HepG2 (cell line): ENCODE measurements around the gene LARP4. TPM values are rescaled to one million over a fixed set of nuclear protein-coding genes. Genes with fewer than 3 reads are reported as not detected.
A peak's percentile ranks its signal among the peaks of the same experiment; 100 is the strongest.

Experiments used
- ADNP ChIP-seq: sonication (generic); formaldehyde crosslinking; IDR thresholded peaks from 2 replicates; pipeline ENCODE4 v1.4.0; 2020; ENCODE audit warnings: missing genetic modification reagents
- ATF2 ChIP-seq: sonication (generic); formaldehyde crosslinking; IDR thresholded peaks from 2 replicates; pipeline ENCODE4 v1.4.0; 2020; ENCODE audit warnings: missing genetic modification reagents
- CENPT ChIP-seq: sonication (generic); formaldehyde crosslinking; IDR thresholded peaks from 2 replicates; pipeline ENCODE4 v1.8.0; 2022; ENCODE audit warnings: low read depth, mild to moderate bottlenecking, moderate library complexity, missing genetic modification reagents
- HNF1B ChIP-seq: sonication (generic); formaldehyde crosslinking; IDR thresholded peaks from 2 replicates; pipeline ENCODE4 v1.5.1; 2020; ENCODE audit warnings: mild to moderate bottlenecking, moderate library complexity, missing genetic modification reagents
- KIAA2018 ChIP-seq: sonication (generic); formaldehyde crosslinking; IDR thresholded peaks from 2 replicates; pipeline ENCODE4 v1.5.0; 2020; ENCODE audit warnings: mild to moderate bottlenecking, missing genetic modification reagents, borderline replicate concordance
- KLF11 ChIP-seq: IDR thresholded peaks from 2 replicates; pipeline ENCODE4 v1.6.1; 2016; ENCODE audit warnings: missing compliant biosample characterization
- NFE2 ChIP-seq: sonication (generic); formaldehyde crosslinking; IDR thresholded peaks from 2 replicates; pipeline ENCODE4 v1.4.0; 2020; ENCODE audit warnings: missing genetic modification reagents
- NONO ChIP-seq, 2 experiments: fragments of 450-650 bp in 1 of 2; sonication (generic) in 1 of 2; formaldehyde crosslinking in 1 of 2; IDR thresholded peaks in 1 of 2; conservative IDR thresholded peaks in 1 of 2; 2 replicates each; pipeline versions ENCODE4 v1.6.1 to v1.8.0; 2017 to 2022; ENCODE audit warnings: mild to moderate bottlenecking in 1 of 2, missing genetic modification reagents in 1 of 2, moderate library complexity in 1 of 2
- RNF2 ChIP-seq: fragments of 450-650 bp; conservative IDR thresholded peaks from 2 replicates; pipeline ENCODE4 v1.6.1; 2016; ENCODE audit warnings: low read depth
- STAG1 ChIP-seq: sonication (generic); formaldehyde crosslinking; IDR thresholded peaks from 2 replicates; pipeline ENCODE4 v1.4.0; 2020; ENCODE audit warnings: missing genetic modification reagents
- THYN1 ChIP-seq: sonication (generic); formaldehyde crosslinking; IDR thresholded peaks from 2 replicates; pipeline ENCODE4 v1.8.1; 2023; ENCODE audit warnings: low read depth, mild to moderate bottlenecking, moderate library complexity, missing genetic modification reagents, borderline replicate concordance
- ZNF224 ChIP-seq: sonication (generic); formaldehyde crosslinking; IDR thresholded peaks from 2 replicates; pipeline ENCODE4 v1.5.0; 2020; ENCODE audit warnings: mild to moderate bottlenecking, missing genetic modification reagents
- ZNF230 ChIP-seq: sonication (generic); formaldehyde crosslinking; IDR thresholded peaks from 2 replicates; pipeline ENCODE4 v1.4.0; 2020; ENCODE audit warnings: mild to moderate bottlenecking, missing genetic modification reagents
- ZNF639 ChIP-seq: conservative IDR thresholded peaks from 2 replicates; pipeline ENCODE4 v1.6.1; 2018; ENCODE audit warnings: missing genetic modification reagents
- polyA plus RNA-seq, 8 experiments: library from polyadenylated mRNA; depleted of rRNA in 3 of 8; stranded (reverse) in 7 of 8; unstranded in 1 of 8; fragments of >200 nt; fragmentation: Illumina TruSeq in 4 of 8; extraction: Trizol in 4 of 8; gene quantifications; 2 replicates each; pipeline versions ENCODE4 v1.2.1 to v1.2.3, GENCODE V29; 2011 to 2016; ENCODE audit warnings: low read depth in 4 of 8, missing spikeins in 1 of 8, mixed read lengths in 1 of 8; ENCODE audit not compliant: insufficient read depth in 1 of 8
- total RNA-seq, 5 experiments: library from RNA; depleted of rRNA; stranded (reverse); fragments of >200 nt; fragmentation: Illumina TruSeq; extraction: Trizol; gene quantifications; 2 replicates each; pipeline ENCODE4 v1.2.3, GENCODE V29; 2016; ENCODE audit warnings: low read depth in 1 of 5

Gene LARP4
- total and polyA plus RNA-seq, 2 of the 13 experiments (the other 11 are each of a cell fraction or from before 2014, with no cell fraction given), result 16.4 to 42.7 TPM

GRCh38 chr12:50400638-50401499 is at the start of gene LARP4 (continued):
- TF ChIP-seq KIAA2018 (no peak), ADNP (CRISPR knock-in tag) (no peak), STAG1 (no peak), RNF2 (0 out of 2 replicates have a peak, but pooled peaks have one; percentile 32), ZNF230 (CRISPR knock-in tag) (no peak; the same call in 1 of the 2 replicates), ATF2 (CRISPR knock-in tag) (0 out of 2 replicates have a peak, but pooled peaks have one; percentile 64), KLF11 (CRISPR knock-in tag) (no peak), THYN1 (no peak), ZNF639 (CRISPR knock-in tag) (no peak), HNF1B (peak; percentile 87), NONO (IDR thresholded peaks at IDR 0.05) (no peak), NONO (CRISPR knock-in tag; conservative IDR thresholded peaks at IDR 0.05) (peak; percentile 78), NFE2 (CRISPR knock-in tag) (no peak), ZNF224 (no peak), CENPT (CRISPR knock-in tag) (no peak)
